Esophagus muscularis mucosa (tissue), 4 donors: ENCODE data around the gene SRSF2. TPM values are rescaled to one million over a fixed set of nuclear protein-coding genes. Genes with fewer than 3 reads are reported as not detected.
A peak's percentile ranks its signal among the peaks of the same experiment; 100 is the strongest.

Experiments
- DNase-seq: peaks from one replicate; pipeline ENCODE4 v3.0.0-alpha.2; 2017; ENCODE audit errors: extremely low spot score
- H3K27ac ChIP-seq, 4 donors: fragments of 200-600 bp; sonication (generic); replicated peaks in 1 of 4; 1 replicate in 3 of 4; 2 replicates in 1 of 4; pipeline ENCODE4 v1.5.1; 2016 to 2019; ENCODE audit warnings: mild to moderate bottlenecking in 1 of 4
- H3K27me3 ChIP-seq, 4 donors: fragments of 200-600 bp; sonication (generic); one replicate each; pipeline versions ENCODE4 v1.5.1 to v1.6.0; 2016 to 2019
- H3K36me3 ChIP-seq, 4 donors: fragments of 200-600 bp; sonication (generic); one replicate each; pipeline ENCODE4 v1.5.1; 2016 to 2019
- H3K4me1 ChIP-seq, 4 donors: fragments of 200-600 bp; sonication (generic); one replicate each; pipeline ENCODE4 v1.5.1; 2016 to 2019
- H3K4me3 ChIP-seq, 4 donors: fragments of 200-600 bp; sonication (generic); 1 replicate in 2 of 4; 2 replicates in 2 of 4; pipeline ENCODE4 v1.5.1; 2016 to 2019; ENCODE audit warnings: mild to moderate bottlenecking in 4 of 4, moderate library complexity in 1 of 4
- H3K9me3 ChIP-seq, 4 donors: fragments of 200-600 bp; sonication (generic); 1 replicate in 3 of 4; 2 replicates in 1 of 4; pipeline ENCODE4 v1.5.1; 2016 to 2019
- EP300 ChIP-seq: sonication (generic); formaldehyde crosslinking; IDR thresholded peaks from one replicate; pipeline ENCODE4 v1.6.1; 2017; ENCODE audit warnings: antibody characterized with exemption
- POLR2A ChIP-seq: fragments of 450-650 bp; IDR thresholded peaks from one replicate; pipeline ENCODE4 v1.6.1; 2017; ENCODE audit warnings: antibody characterized with exemption, moderate library complexity, mild to moderate bottlenecking, low read depth
- POLR2AphosphoS5 ChIP-seq, 2 donors: sonication (generic); formaldehyde crosslinking; IDR thresholded peaks; one replicate each; pipeline ENCODE4 v1.6.1; 2017; ENCODE audit warnings: antibody characterized with exemption in 2 of 2
- WGBS: methylation state at CpG from one replicate; pipeline ENCODE4 v1.1.5; 2018; 5-methylcytosine and 5-hydroxymethylcytosine counted together
- intact Hi-C: fragments of 100-400 bp; cut with DNase I; formaldehyde crosslinking; loops from one replicate; pipeline ENCODE4 v1.15.1; 2023
- small RNA-seq, 3 donors: library from RNA; depleted of rRNA; stranded (forward); fragments of <200 nt; gene quantifications; one replicate each; pipeline ENCODE3, GENCODE V24; 2016
- total RNA-seq, 4 donors: library from RNA; depleted of rRNA; stranded (reverse); fragments of >200 nt; gene quantifications; one replicate each; pipeline versions ENCODE4 v1.1.0 to v1.2.1, GENCODE V29; 2016
- TF ChIP-seq, protein P1 (sequence below), 3 experiments: fragments of 200-600 bp in 2 of 3; fragments of 450-650 bp in 1 of 3; sonication (generic) in 2 of 3; IDR thresholded peaks; one replicate each; pipeline ENCODE4 v1.5.1; 2017 to 2019; ENCODE audit warnings: antibody characterized with exemption in 3 of 3, mild to moderate bottlenecking in 2 of 3, moderate library complexity in 1 of 3

SRSF2 gene
- total RNA-seq, 4 donors from 2014 or later, result 133 to 173 (median 157) TPM

- peak overlapping the region in 3 of 4 donors; percentile 2 to 26 (median 8) for H3K4me3 ChIP-seq
- peaks cover 98 to 100% (median 100%) of the 10 kb centered on the region in 4 donors for H3K4me1 ChIP-seq
- TF ChIP-seq EP300, result no peak
- peak in 1 of 2 donors; percentile 38 for TF ChIP-seq POLR2AphosphoS5 (IDR thresholded peaks at IDR 0.05)
- TF ChIP-seq POLR2A, result no peak
- TF ChIP-seq, protein P1, sequence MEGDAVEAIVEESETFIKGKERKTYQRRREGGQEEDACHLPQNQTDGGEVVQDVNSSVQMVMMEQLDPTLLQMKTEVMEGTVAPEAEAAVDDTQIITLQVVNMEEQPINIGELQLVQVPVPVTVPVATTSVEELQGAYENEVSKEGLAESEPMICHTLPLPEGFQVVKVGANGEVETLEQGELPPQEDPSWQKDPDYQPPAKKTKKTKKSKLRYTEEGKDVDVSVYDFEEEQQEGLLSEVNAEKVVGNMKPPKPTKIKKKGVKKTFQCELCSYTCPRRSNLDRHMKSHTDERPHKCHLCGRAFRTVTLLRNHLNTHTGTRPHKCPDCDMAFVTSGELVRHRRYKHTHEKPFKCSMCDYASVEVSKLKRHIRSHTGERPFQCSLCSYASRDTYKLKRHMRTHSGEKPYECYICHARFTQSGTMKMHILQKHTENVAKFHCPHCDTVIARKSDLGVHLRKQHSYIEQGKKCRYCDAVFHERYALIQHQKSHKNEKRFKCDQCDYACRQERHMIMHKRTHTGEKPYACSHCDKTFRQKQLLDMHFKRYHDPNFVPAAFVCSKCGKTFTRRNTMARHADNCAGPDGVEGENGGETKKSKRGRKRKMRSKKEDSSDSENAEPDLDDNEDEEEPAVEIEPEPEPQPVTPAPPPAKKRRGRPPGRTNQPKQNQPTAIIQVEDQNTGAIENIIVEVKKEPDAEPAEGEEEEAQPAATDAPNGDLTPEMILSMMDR (IDR thresholded peaks at IDR 0.05), result no peak
- WGBS, result 52% methylated on average over 14 of the region's 15 CpGs
- intact Hi-C loops, result no loop called here
- H3K9me3 ChIP-seq, result no peaks in the 10 kb centered on the region
- no peak for DNase-seq
- H3K36me3 ChIP-seq, result peaks cover 3 to 52% (median 28%) of the 10 kb centered on the region in 4 donors
- H3K27me3 ChIP-seq, result no peaks in the 10 kb centered on the region
- peak overlapping the region; percentile 89 to 96 (median 92) for H3K27ac ChIP-seq
These were observed 50.4 kb downstream of the SRSF2 start for GRCh38 chr17:76686538-76687297.

GRCh38 chr17:76685846-76686245 is 51.3 kb downstream of the SRSF2 start:
- Histone ChIP-seq H3K36me3 (peaks cover 3 to 58% (median 29%) of the 10 kb centered on the region in 4 donors), H3K4me1 (peaks cover 98 to 100% (median 100%) of the 10 kb centered on the region in 4 donors), H3K27ac (peak overlapping the region; percentile 89 to 96 (median 92)), H3K27me3 (no peaks in the 10 kb centered on the region), H3K4me3 (no peak overlapping the region), H3K9me3 (no peaks in the 10 kb centered on the region)
- WGBS, result 54% methylated on average over 8 of the region's 8 CpGs
- no peak for DNase-seq
- TF ChIP-seq, protein P1 (IDR thresholded peaks at IDR 0.05), result no peak
- TF ChIP-seq EP300, result no peak
- intact Hi-C loops, result no loop called here

GRCh38 chr17:76685366-76685765 is 51.8 kb downstream of the SRSF2 start:
- TF ChIP-seq, protein P1 (IDR thresholded peaks at IDR 0.05), result no peak
- no peak for TF ChIP-seq EP300
- TF ChIP-seq POLR2A, result no peak
- TF ChIP-seq POLR2AphosphoS5 (IDR thresholded peaks at IDR 0.05), result no peak
- H3K9me3 ChIP-seq, result no peaks in the 10 kb centered on the region
- DNase-seq, result no peak
- intact Hi-C loops, result no loop called here
- no peaks in the 10 kb centered on the region for H3K27me3 ChIP-seq
- H3K4me3 ChIP-seq, result no peak overlapping the region
- peaks cover 95 to 98% (median 96%) of the 10 kb centered on the region in 4 donors for H3K4me1 ChIP-seq
- peaks cover 7 to 63% (median 33%) of the 10 kb centered on the region in 4 donors for H3K36me3 ChIP-seq
- WGBS, result 78% methylated on average over 12 of the region's 12 CpGs
- H3K27ac ChIP-seq, result peak overlapping the region; percentile 89 to 96 (median 92)

DNA sequence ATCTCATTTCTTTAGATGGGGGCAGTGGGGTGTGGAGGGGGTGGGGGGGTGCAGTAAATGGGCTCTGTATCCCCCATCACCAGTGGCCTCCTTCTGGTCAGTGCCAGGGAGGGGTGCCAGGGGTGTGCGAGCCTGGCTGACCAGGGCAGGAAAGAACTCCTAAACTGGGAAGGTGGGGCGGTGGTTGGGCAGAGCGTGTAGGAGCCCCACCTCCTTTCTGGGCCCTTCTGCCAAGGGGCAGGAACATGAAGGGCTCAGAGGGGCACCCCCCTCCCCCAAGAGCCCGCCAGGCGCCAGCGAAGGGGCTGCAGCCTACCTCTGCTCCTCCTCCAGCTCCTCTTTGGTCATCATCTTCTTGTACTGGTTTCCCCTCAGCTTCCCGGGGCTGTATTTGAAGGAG is 52.4 kb downstream of the SRSF2 start:
- Histone ChIP-seq H3K9me3 (no peaks in the 10 kb centered on the region), H3K27me3 (no peaks in the 10 kb centered on the region), H3K27ac (peak overlapping the region; percentile 89 to 96 (median 92)), H3K36me3 (peaks cover 8 to 65% (median 36%) of the 10 kb centered on the region in 4 donors), H3K4me1 (peaks cover 88 to 92% (median 90%) of the 10 kb centered on the region in 4 donors), H3K4me3 (no peak overlapping the region)
- no peak for DNase-seq
- TF ChIP-seq POLR2AphosphoS5 (IDR thresholded peaks at IDR 0.05) (no peak), POLR2A (no peak), EP300 (no peak)
- TF ChIP-seq, protein P1 (IDR thresholded peaks at IDR 0.05), result no peak
- 71% methylated on average over 6 of the region's 7 CpGs for WGBS
- intact Hi-C loops, result loop anchor here (5.0 kb wide), 1 partner anchor 33 kb away; no protein-coding TSS in a partner anchor

Small RNA genes within 50 kb of the gene (small RNA-seq; reads per million reads assigned to genes)
- gene AC005837.3 (0 reads per million in 3 donors), gene RF02271 (0 reads per million in 3 donors), gene RNU6-97P (0 reads per million in 3 donors), gene RNY4P36 (0 to 0.37 (median 0.08) reads per million in 3 donors)

Other genes with a start within 250 kb of the SRSF2 start
- gene RHBDF2, start 235.9 kb downstream of the SRSF2 start, total RNA-seq, result 10 to 100 TPM; 12.9 to 22.5 (median 15.4) TPM
- 10 to 100 TPM; 10.8 to 23.5 (median 20.7) TPM for gene CYGB, start 199.6 kb downstream of the SRSF2 start, total RNA-seq
- 1 to 10 TPM; 1.2 to 5.1 (median 3.8) TPM for gene PRCD, start 197.3 kb downstream of the SRSF2 start, total RNA-seq
- 10 to 100 TPM in 2 of 4 donors, 1 to 10 TPM in 2; 8.7 to 17.8 (median 13.3) TPM for gene ST6GALNAC2, start 151.5 kb downstream of the SRSF2 start, total RNA-seq
- 1 to 10 TPM in 3 of 4 donors, under 1 TPM in 1; 0.83 to 4.9 (median 3.2) TPM for gene ST6GALNAC1, start 93.6 kb downstream of the SRSF2 start, total RNA-seq
- 100 to 1,000 TPM; 405 to 422 (median 411) TPM for gene MXRA7, start 26.4 kb downstream of the SRSF2 start, total RNA-seq
- 10 to 100 TPM; 29.5 to 54.5 (median 49.5) TPM for gene JMJD6, start 10.7 kb downstream of the SRSF2 start, total RNA-seq
- gene METTL23, start 10.5 kb downstream of the SRSF2 start, total RNA-seq, result 10 to 100 TPM; 18.3 to 29.7 (median 23.0) TPM
- gene MFSD11, start 788 bp upstream of the SRSF2 start, total RNA-seq, result 10 to 100 TPM; 17.1 to 22.4 (median 18.8) TPM
- 1 to 10 TPM in 1 of 4 donors, under 1 TPM in 3; under 0.01 to 1.7 (median 0.43) TPM for gene MGAT5B, start 131.1 kb upstream of the SRSF2 start, total RNA-seq